ENCODE data around the gene ZNF804A. TPM values are rescaled to one million over a fixed set of nuclear protein-coding genes. Genes with fewer than 3 reads are reported as not detected.

Gene ZNF804A
- total RNA-seq, 1 donor from 2014 or later, result not detected

DNA sequence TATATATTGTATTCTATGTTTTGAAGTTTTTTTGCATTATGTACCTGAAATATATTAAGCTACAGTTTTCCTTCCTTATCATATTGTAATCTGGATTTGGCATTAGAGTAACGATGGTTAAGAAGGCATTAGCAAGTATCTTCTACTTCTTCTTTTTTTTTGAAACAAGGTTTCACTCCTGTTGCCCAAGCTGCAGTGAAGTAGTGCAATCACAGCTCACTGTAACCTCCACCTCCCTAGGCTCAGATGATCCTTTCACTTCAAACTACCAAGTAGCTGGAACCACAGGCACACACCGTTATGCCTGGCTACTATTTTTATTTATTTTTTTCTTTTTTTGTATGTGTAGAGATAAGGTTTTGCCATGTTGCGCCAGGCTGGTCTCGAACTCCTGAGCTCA lies 201.1 kb downstream of the ZNF804A start:
- no peak for DNase-seq (ENCODE audit: low read depth)
- no peak overlapping the region for H3K4me3 ChIP-seq (ENCODE audit: low read depth, low read length)
- H3K36me3 ChIP-seq (ENCODE audit: control insufficient read depth, insufficient read depth, low read length), result no peaks in the 10 kb centered on the region
- TF ChIP-seq, protein P1, sequence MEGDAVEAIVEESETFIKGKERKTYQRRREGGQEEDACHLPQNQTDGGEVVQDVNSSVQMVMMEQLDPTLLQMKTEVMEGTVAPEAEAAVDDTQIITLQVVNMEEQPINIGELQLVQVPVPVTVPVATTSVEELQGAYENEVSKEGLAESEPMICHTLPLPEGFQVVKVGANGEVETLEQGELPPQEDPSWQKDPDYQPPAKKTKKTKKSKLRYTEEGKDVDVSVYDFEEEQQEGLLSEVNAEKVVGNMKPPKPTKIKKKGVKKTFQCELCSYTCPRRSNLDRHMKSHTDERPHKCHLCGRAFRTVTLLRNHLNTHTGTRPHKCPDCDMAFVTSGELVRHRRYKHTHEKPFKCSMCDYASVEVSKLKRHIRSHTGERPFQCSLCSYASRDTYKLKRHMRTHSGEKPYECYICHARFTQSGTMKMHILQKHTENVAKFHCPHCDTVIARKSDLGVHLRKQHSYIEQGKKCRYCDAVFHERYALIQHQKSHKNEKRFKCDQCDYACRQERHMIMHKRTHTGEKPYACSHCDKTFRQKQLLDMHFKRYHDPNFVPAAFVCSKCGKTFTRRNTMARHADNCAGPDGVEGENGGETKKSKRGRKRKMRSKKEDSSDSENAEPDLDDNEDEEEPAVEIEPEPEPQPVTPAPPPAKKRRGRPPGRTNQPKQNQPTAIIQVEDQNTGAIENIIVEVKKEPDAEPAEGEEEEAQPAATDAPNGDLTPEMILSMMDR (IDR thresholded peaks at IDR 0.05; ENCODE audit: insufficient read depth, low read length, poor library complexity, severe bottlenecking), result no peak
- no peaks in the 10 kb centered on the region for H3K27me3 ChIP-seq (ENCODE audit: control insufficient read depth, insufficient read depth, low read length)

DNA sequence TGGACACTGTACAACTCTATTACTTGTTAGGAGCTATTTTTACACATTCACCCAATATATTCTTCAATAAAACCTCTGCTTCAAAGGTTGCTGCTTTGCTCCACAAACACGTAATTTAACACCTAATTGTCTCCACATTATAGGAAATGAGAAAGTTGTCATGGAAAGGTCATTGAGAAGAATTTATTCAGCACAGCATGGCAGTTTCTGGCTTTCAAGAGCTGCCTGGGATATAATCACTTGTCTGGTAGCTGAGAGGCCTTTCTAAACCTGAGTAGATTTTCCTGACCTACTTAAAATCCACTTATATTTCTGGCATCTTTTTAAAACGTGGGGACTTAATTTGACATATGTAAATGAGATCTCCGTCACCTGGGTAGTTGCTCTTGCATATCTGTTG lies 216.1 kb downstream of the ZNF804A start:
- Histone ChIP-seq H3K4me3 (ENCODE audit: low read depth, low read length) (no peak overlapping the region), H3K36me3 (ENCODE audit: control insufficient read depth, insufficient read depth, low read length) (no peaks in the 10 kb centered on the region), H3K27me3 (ENCODE audit: control insufficient read depth, insufficient read depth, low read length) (no peaks in the 10 kb centered on the region)
- no peak for DNase-seq (ENCODE audit: low read depth)
- TF ChIP-seq, protein P1 (IDR thresholded peaks at IDR 0.05; ENCODE audit: insufficient read depth, low read length, poor library complexity, severe bottlenecking), result no peak

DNA sequence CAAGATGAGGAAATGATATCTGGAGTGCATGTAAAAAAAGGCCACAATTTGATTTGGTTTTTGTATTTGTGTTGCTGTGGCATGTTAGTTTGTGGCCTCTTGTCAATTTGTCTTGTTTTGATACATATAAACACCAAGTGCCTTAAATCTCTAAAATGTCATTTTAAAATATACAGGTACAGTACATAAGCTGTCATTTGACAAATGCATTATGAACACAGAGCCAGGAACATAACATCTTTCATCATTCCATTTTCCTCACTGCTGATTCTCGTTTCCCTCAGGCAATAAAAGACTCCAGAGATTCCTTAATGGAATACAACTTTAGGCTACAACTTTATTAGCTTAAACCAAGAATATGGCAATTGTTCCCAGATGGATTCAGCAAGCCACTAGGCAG lies 217.5 kb downstream of the ZNF804A start:
- no peak for DNase-seq (ENCODE audit: low read depth)
- no peaks in the 10 kb centered on the region for H3K27me3 ChIP-seq (ENCODE audit: control insufficient read depth, insufficient read depth, low read length)
- TF ChIP-seq, protein P1 (IDR thresholded peaks at IDR 0.05; ENCODE audit: insufficient read depth, low read length, poor library complexity, severe bottlenecking), result no peak
- H3K36me3 ChIP-seq (ENCODE audit: control insufficient read depth, insufficient read depth, low read length), result no peaks in the 10 kb centered on the region
- H3K4me3 ChIP-seq (ENCODE audit: low read depth, low read length), result no peak overlapping the region

DNA sequence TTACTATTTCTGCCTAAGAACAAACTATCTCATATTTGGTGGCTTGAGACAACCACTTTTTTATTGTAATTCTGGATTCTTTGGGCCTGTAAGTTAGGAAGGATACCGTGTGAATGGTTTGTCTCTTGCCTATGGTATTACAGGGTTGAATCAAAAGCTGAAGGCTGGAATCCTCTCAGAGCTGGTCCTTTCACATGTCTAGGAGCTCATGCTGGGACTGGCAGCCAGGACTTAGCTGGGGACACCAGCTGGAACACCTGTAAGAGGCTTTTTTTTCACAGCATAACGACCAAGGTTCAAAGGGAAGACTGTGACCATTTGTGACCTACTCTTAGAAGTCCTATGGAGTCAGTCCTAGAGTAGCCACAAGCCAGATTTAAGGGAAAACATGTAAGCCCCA lies 226.3 kb downstream of the ZNF804A start:
- Histone ChIP-seq H3K27me3 (ENCODE audit: control insufficient read depth, insufficient read depth, low read length) (no peaks in the 10 kb centered on the region), H3K36me3 (ENCODE audit: control insufficient read depth, insufficient read depth, low read length) (no peaks in the 10 kb centered on the region), H3K4me3 (ENCODE audit: low read depth, low read length) (no peak overlapping the region)
- DNase-seq (ENCODE audit: low read depth), result no peak
- TF ChIP-seq, protein P1 (IDR thresholded peaks at IDR 0.05; ENCODE audit: insufficient read depth, low read length, poor library complexity, severe bottlenecking), result no peak

DNA sequence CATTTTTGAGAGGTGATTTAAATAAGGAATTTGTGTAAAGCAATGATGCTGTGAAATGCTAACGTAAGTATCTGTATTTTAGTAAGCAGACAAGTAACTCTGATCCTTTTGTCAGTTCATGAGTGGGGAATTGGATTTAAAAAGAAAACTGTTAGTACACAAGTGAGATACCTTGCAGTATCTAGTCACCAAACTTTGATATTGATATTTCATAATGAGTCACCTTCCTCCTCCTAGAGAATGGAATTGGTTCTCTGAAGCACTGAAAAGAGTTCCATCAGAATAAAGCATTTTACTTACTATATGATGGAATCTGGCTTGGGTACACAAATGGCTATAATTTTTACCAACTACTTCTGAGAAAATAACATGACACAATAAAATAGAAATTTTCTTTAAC lies 232.2 kb downstream of the ZNF804A start:
- TF ChIP-seq, protein P1 (IDR thresholded peaks at IDR 0.05; ENCODE audit: insufficient read depth, low read length, poor library complexity, severe bottlenecking), result no peak
- Histone ChIP-seq H3K36me3 (ENCODE audit: control insufficient read depth, insufficient read depth, low read length) (no peaks in the 10 kb centered on the region), H3K4me3 (ENCODE audit: low read depth, low read length) (no peak overlapping the region), H3K27me3 (ENCODE audit: control insufficient read depth, insufficient read depth, low read length) (no peaks in the 10 kb centered on the region)
- no peak for DNase-seq (ENCODE audit: low read depth)

DNA sequence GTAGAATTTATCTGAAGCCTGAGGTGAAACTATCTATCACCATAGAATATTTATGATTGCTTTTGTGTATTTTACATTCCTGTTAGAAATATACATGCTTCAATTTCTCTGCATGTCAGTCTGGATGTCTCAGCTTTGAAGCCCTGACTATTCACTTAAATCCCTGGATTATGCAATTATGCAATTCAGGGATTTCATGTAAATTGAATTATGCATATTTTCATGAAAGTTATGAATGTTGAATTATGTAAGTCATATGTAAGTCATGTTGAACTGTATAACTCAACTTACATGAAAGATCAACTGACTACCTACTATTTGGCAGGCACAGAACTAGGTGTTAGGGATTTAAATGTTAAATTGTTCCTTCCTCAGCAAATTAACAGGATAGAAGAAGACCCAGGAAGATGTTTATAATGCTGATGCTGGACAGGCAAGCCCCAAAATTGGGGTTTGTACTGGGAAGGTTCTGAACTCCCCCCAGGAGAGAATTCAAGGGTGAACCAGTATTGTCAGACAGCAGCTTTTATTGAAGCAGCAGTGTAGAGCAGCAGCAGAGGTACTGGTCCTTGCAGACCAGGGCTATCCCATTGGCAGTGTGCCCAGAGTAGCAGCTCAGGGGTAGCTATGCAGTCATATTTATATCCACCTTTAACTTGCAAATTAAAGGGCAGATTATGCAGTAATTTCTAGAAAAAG lies 236.5 kb downstream of the ZNF804A start:
- TF ChIP-seq, protein P1 (IDR thresholded peaks at IDR 0.05; ENCODE audit: insufficient read depth, low read length, poor library complexity, severe bottlenecking), result no peak
- H3K27me3 ChIP-seq (ENCODE audit: control insufficient read depth, insufficient read depth, low read length), result no peaks in the 10 kb centered on the region
- no peaks in the 10 kb centered on the region for H3K36me3 ChIP-seq (ENCODE audit: control insufficient read depth, insufficient read depth, low read length)
- no peak for DNase-seq (ENCODE audit: low read depth)
- no peak overlapping the region for H3K4me3 ChIP-seq (ENCODE audit: low read depth, low read length)
